Fibroblast of lung (primary cell): ENCODE data around the gene INPP5A. TPM values are rescaled to one million over a fixed set of nuclear protein-coding genes. Genes with fewer than 3 reads are reported as not detected.

Experiments used
- DNase-seq, 2 donors: peaks; one replicate each; pipeline versions ENCODE4 v3.0.0 to v3.0.0-alpha.2; 2010; ENCODE audit warnings: low read depth in 2 of 2
- H2AFZ ChIP-seq: 2 replicates; pipeline ENCODE4 v1.5.1; 2012; ENCODE audit warnings: low read length, control low read depth, inconsistent platforms
- H3K27ac ChIP-seq: 2 replicates; pipeline ENCODE4 v1.5.1; 2011; ENCODE audit warnings: low read length, control low read depth; ENCODE audit not compliant: insufficient read depth
- H3K27me3 ChIP-seq: 2 replicates; pipeline ENCODE4 v1.5.1; 2011; ENCODE audit warnings: mild to moderate bottlenecking, low read length; ENCODE audit not compliant: control insufficient read depth, insufficient read depth
- H3K36me3 ChIP-seq: 2 replicates; pipeline ENCODE4 v1.5.1; 2011; ENCODE audit warnings: low read length; ENCODE audit not compliant: control insufficient read depth, insufficient read depth
- H3K4me1 ChIP-seq: 2 replicates; pipeline ENCODE4 v1.5.1; 2011; ENCODE audit warnings: low read length; ENCODE audit not compliant: control insufficient read depth, insufficient read depth; ENCODE audit errors: extremely low read depth
- H3K4me2 ChIP-seq: 2 replicates; pipeline ENCODE4 v1.5.1; 2011; ENCODE audit warnings: low read length, control low read depth; ENCODE audit not compliant: insufficient read depth; ENCODE audit errors: extremely low read depth
- H3K4me3 ChIP-seq, 4 experiments: fragments of 200-600 bp in 1 of 4; sonication (generic) in 1 of 4; replicated peaks in 1 of 4; 2 replicates each; pipeline ENCODE4 v1.5.1; 2011 to 2016; ENCODE audit warnings: low read length in 4 of 4, low read depth in 3 of 4, mild to moderate bottlenecking in 3 of 4, control low read depth in 2 of 4, inconsistent platforms in 1 of 4, mixed read lengths in 1 of 4; ENCODE audit not compliant: insufficient read depth in 1 of 4; ENCODE audit errors: control extremely low read depth in 1 of 4
- H3K79me2 ChIP-seq: 2 replicates; pipeline ENCODE4 v1.5.1; 2012; ENCODE audit warnings: mild to moderate bottlenecking, low read length, inconsistent platforms; ENCODE audit not compliant: control insufficient read depth, insufficient read depth
- H3K9ac ChIP-seq: 2 replicates; pipeline ENCODE4 v1.5.1; 2011; ENCODE audit warnings: mild to moderate bottlenecking, low read length, control low read depth; ENCODE audit not compliant: insufficient read depth
- H3K9me3 ChIP-seq: 2 replicates; pipeline ENCODE4 v1.5.1; 2012; ENCODE audit warnings: low read depth, low read length; ENCODE audit not compliant: control insufficient read depth, insufficient read depth
- H4K20me1 ChIP-seq: 2 replicates; pipeline ENCODE4 v1.5.1; 2011; ENCODE audit warnings: low read length; ENCODE audit not compliant: control insufficient read depth, insufficient read depth; ENCODE audit errors: extremely low read depth
- EZH2 ChIP-seq: IDR thresholded peaks from 2 replicates; pipeline ENCODE4 v1.5.1; 2012; ENCODE audit warnings: low read length, control low read depth, mild to moderate bottlenecking; ENCODE audit errors: missing control alignments
- polyA plus RNA-seq, 2 donors: library from polyadenylated mRNA; depleted of rRNA in 1 of 2; stranded (reverse) in 1 of 2; unstranded in 1 of 2; fragments of >200 nt; gene quantifications; 2 replicates each; pipeline ENCODE4 v1.2.1, GENCODE V29; 2011 to 2012; ENCODE audit warnings: missing spikeins in 1 of 2
- total RNA-seq: library from RNA; depleted of rRNA; stranded (reverse); fragments of >200 nt; gene quantifications from 2 replicates; pipeline ENCODE4 v1.2.1, GENCODE V29; 2014
- TF ChIP-seq, protein P1 (sequence below), 2 donors: IDR thresholded peaks in 1 of 2; conservative IDR thresholded peaks in 1 of 2; 1 replicate in 1 of 2; 2 replicates in 1 of 2; pipeline ENCODE4 v1.5.1; 2011 to 2012; ENCODE audit warnings: low read length in 2 of 2, control low read depth in 1 of 2, inconsistent platforms in 1 of 2, low read depth in 1 of 2, mild to moderate bottlenecking in 1 of 2

INPP5A gene
- total and polyA plus RNA-seq, 2 donors (not counting 1 experiment from before 2014, with no cell fraction given), result 24.6 to 39.9 TPM

DNA sequence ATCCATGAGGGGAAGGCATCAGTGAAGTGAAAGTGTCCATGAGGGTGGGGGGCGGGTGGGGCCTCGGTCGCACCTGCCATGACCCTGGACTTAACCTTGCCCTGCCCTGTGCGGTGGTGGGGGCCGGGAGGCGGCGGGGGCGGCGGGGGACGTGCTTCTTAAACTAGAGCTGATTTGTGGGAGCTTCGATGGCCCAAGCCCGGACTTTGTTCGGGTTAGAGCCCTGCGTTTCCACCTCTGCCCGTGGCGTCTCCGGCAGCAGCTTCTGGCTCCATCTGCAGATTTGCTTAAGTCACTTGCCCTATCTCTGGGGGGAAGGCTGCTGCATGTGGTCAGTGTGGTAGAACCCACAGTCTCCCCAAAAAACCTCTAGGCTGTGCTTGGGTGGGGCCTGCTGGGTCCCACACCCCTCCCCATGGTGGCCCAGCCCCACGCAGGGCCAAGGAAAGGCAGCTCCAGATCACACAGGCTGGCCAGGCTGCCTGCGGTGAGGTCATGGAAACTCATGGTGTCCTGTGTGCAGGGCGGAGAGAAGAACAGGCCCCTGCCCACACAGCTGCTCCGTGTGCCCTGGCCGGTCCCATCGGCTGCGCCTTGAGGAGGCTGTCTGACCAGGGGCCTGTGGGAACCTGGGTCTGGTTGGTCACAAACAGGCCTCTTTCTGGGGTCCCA is 93.2 kb downstream of the INPP5A start:
- peak overlapping the region; percentile 36 for H3K9ac ChIP-seq
- TF ChIP-seq EZH2, result no peak
- TF ChIP-seq, protein P1, sequence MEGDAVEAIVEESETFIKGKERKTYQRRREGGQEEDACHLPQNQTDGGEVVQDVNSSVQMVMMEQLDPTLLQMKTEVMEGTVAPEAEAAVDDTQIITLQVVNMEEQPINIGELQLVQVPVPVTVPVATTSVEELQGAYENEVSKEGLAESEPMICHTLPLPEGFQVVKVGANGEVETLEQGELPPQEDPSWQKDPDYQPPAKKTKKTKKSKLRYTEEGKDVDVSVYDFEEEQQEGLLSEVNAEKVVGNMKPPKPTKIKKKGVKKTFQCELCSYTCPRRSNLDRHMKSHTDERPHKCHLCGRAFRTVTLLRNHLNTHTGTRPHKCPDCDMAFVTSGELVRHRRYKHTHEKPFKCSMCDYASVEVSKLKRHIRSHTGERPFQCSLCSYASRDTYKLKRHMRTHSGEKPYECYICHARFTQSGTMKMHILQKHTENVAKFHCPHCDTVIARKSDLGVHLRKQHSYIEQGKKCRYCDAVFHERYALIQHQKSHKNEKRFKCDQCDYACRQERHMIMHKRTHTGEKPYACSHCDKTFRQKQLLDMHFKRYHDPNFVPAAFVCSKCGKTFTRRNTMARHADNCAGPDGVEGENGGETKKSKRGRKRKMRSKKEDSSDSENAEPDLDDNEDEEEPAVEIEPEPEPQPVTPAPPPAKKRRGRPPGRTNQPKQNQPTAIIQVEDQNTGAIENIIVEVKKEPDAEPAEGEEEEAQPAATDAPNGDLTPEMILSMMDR (conservative IDR thresholded peaks at IDR 0.05 in 1 of 2, IDR thresholded peaks at IDR 0.05 in 1 of 2; ENCODE audit: low read depth in 1 of 2, low read length in 2 of 2), result no peak
- peak overlapping the region; percentile 67 for H3K27ac ChIP-seq
- peak overlapping the region; percentile 48 for H3K4me2 ChIP-seq
- H3K79me2 ChIP-seq, result no peaks in the 10 kb centered on the region
- no peaks in the 10 kb centered on the region for H3K9me3 ChIP-seq
- H3K36me3 ChIP-seq, result no peaks in the 10 kb centered on the region
- H3K27me3 ChIP-seq, result no peaks in the 10 kb centered on the region
- DNase-seq, result no peak
- no peak overlapping the region for H2AFZ ChIP-seq
- H3K4me3 ChIP-seq, result no peak overlapping the region
- no peaks in the 10 kb centered on the region for H4K20me1 ChIP-seq
- H3K4me1 ChIP-seq, result peaks cover 28% of the 10 kb centered on the region

DNA sequence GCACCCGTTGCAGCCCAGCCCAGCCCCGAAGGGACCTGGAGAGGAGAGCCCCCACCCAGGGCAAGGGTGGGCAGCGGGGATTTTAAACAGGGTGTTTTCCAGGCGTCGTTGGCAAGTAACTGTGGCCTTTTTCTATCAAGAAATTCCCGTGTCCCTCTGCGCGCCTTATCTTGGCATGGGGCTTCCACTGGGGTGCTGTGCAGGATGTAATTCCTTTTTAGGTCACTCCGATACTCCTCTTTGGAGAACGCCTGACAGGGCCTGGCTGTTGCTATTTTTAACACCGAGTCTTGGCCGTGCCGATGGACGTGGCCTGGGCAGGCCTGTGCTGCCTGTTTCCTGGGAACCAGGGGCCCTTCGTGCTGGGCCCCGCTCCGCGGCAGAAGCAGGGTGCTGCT is 93.8 kb downstream of the INPP5A start:
- H3K4me3 ChIP-seq, result no peak overlapping the region
- no peak overlapping the region for H2AFZ ChIP-seq
- peak overlapping the region; percentile 48 for H3K4me2 ChIP-seq
- H3K4me1 ChIP-seq, result peaks cover 28% of the 10 kb centered on the region
- DNase-seq, result peak; percentile 30 to 67
- peak overlapping the region; percentile 67 for H3K27ac ChIP-seq
- H4K20me1 ChIP-seq, result no peaks in the 10 kb centered on the region
- peak overlapping the region; percentile 36 for H3K9ac ChIP-seq
- H3K79me2 ChIP-seq, result peaks cover 2% of the 10 kb centered on the region
- no peak for TF ChIP-seq EZH2
- TF ChIP-seq, protein P1 (conservative IDR thresholded peaks at IDR 0.05 in 1 of 2, IDR thresholded peaks at IDR 0.05 in 1 of 2; ENCODE audit: low read depth in 1 of 2, low read length in 2 of 2), result no peak
- no peaks in the 10 kb centered on the region for H3K27me3 ChIP-seq
- no peaks in the 10 kb centered on the region for H3K9me3 ChIP-seq
- H3K36me3 ChIP-seq, result no peaks in the 10 kb centered on the region

DNA sequence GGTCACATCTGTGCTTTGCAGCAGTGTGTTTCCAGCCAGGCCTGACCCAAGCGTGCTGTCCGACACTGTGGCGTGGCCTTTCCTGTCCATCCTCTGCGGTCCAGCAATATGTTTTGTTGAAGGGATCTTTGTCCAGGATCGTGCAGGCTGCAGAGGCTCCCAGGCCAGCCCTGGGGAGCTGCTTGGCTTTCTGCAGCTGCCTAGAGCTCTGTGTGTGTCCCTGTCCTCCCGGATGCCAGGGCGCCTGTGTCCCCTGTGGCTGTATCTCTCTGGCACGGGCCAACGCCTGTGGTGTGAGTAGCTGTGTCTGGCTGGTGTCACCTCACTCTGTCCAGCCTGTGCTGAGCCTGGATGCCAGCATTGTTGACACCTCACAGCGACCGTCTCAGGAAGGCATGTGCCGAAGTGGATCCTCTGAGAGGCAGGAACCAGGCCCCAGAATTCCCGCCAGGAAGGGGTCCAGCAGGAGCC is 94.5 kb downstream of the INPP5A start:
- no peaks in the 10 kb centered on the region for H3K27me3 ChIP-seq
- no peaks in the 10 kb centered on the region for H3K36me3 ChIP-seq
- no peaks in the 10 kb centered on the region for H3K9me3 ChIP-seq
- no peak overlapping the region for H3K9ac ChIP-seq
- TF ChIP-seq, protein P1 (conservative IDR thresholded peaks at IDR 0.05 in 1 of 2, IDR thresholded peaks at IDR 0.05 in 1 of 2; ENCODE audit: low read depth in 1 of 2, low read length in 2 of 2), result no peak
- peaks cover 28% of the 10 kb centered on the region for H3K4me1 ChIP-seq
- no peak for DNase-seq
- peak overlapping the region; percentile 67 for H3K27ac ChIP-seq
- H3K4me3 ChIP-seq, result no peak overlapping the region
- H3K79me2 ChIP-seq, result peaks cover 2% of the 10 kb centered on the region
- no peaks in the 10 kb centered on the region for H4K20me1 ChIP-seq
- no peak overlapping the region for H3K4me2 ChIP-seq
- no peak overlapping the region for H2AFZ ChIP-seq
